H1 (cell line): ENCODE measurements around the gene CREBBP. TPM values are rescaled to one million over a fixed set of nuclear protein-coding genes. Genes with fewer than 3 reads are reported as not detected.

ENCODE experiments used
- BCL11A ChIP-seq, 2 experiments: IDR thresholded peaks; one replicate each; pipeline ENCODE4 v1.6.1; 2011; ENCODE audit warnings: low read depth in 2 of 2, low read length in 2 of 2, mild to moderate bottlenecking in 2 of 2
- CHD7 ChIP-seq: fragments of 300-600 bp; sonication (generic); IDR thresholded peaks from 2 replicates; pipeline ENCODE4 v1.7.1; 2012; ENCODE audit warnings: low read length, moderate library complexity, mild to moderate bottlenecking, inconsistent platforms; ENCODE audit not compliant: insufficient replicate concordance
- EGR1 ChIP-seq: IDR thresholded peaks from 2 replicates; pipeline ENCODE4 v1.6.1; 2011; ENCODE audit warnings: low read depth, low read length, borderline replicate concordance
- NANOG ChIP-seq: IDR thresholded peaks from 2 replicates; pipeline ENCODE4 v1.6.1; 2011; ENCODE audit warnings: low read length, low read depth, mild to moderate bottlenecking, inconsistent platforms; ENCODE audit not compliant: insufficient read depth, poor library complexity, severe bottlenecking
- RBBP5 ChIP-seq: IDR thresholded peaks from 2 replicates; pipeline ENCODE4 v1.7.1; 2012; ENCODE audit warnings: low read depth, mild to moderate bottlenecking, inconsistent platforms, low read length, moderate library complexity, borderline replicate concordance
- SIRT6 ChIP-seq: IDR thresholded peaks from one replicate; pipeline ENCODE4 v1.7.1; 2012; ENCODE audit warnings: low read length, inconsistent platforms
- polyA plus RNA-seq, 7 experiments: library from polyadenylated mRNA; depleted of rRNA in 3 of 7; stranded (reverse) in 5 of 7; unstranded in 2 of 7; fragments of >200 nt in 5 of 7; fragments of 200-250 nt in 2 of 7; gene quantifications; 1 replicate in 5 of 7; 2 replicates in 1 of 7; 4 replicates in 1 of 7; pipeline versions ENCODE4 v1.2.1 to v1.2.3, GENCODE V29; 2011 to 2013; ENCODE audit warnings: missing spikeins in 2 of 7, mixed read lengths in 2 of 7
- total RNA-seq: library from RNA; stranded (reverse); fragmentation: NEBNext Ultra II Directional; extraction: Animal tissue kit (Norgen Biotek cat#: 25700); gene quantifications from 2 replicates; pipeline ENCODE4 v1.2.1, GENCODE V29; 2021
- TF ChIP-seq, protein P1 (sequence below): IDR thresholded peaks from 2 replicates; pipeline ENCODE4 v1.6.1; 2011; ENCODE audit warnings: low read depth, mild to moderate bottlenecking, low read length; ENCODE audit not compliant: insufficient read depth
- TF ChIP-seq, protein P2 (sequence below): IDR thresholded peaks from 2 replicates; pipeline ENCODE4 v1.6.1; 2011; ENCODE audit warnings: low read length, improper control_type of control experiment

The CREBBP gene
- total and polyA plus RNA-seq, 2 of the 8 experiments (the other 6 are each of a cell fraction or from before 2014, with no cell fraction given): 10.0 to 60.1 TPM

- TF ChIP-seq CHD7 (no peak), SIRT6 (no peak), RBBP5 (no peak), BCL11A (IDR thresholded peaks at IDR 0.05; ENCODE audit: low read depth in 2 of 2, low read length in 2 of 2) (no peak), EGR1 (no peak), NANOG (no peak)
- TF ChIP-seq, protein P1, sequence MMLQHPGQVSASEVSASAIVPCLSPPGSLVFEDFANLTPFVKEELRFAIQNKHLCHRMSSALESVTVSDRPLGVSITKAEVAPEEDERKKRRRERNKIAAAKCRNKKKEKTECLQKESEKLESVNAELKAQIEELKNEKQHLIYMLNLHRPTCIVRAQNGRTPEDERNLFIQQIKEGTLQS: no peak
- TF ChIP-seq, protein P2, sequence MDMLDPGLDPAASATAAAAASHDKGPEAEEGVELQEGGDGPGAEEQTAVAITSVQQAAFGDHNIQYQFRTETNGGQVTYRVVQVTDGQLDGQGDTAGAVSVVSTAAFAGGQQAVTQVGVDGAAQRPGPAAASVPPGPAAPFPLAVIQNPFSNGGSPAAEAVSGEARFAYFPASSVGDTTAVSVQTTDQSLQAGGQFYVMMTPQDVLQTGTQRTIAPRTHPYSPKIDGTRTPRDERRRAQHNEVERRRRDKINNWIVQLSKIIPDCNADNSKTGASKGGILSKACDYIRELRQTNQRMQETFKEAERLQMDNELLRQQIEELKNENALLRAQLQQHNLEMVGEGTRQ: no peak
Observed at GRCh38 chr16:3761375-3762106, 119.0 kb downstream of the CREBBP start (continued).
